ENCODE measurements around the gene NPM3. TPM values are rescaled to one million over a fixed set of nuclear protein-coding genes. Genes with fewer than 3 reads are reported as not detected.

Gene NPM3
- total RNA-seq, 6 experiments from 2014 or later = 4.7 to 31.8 (median 8.6) TPM

GRCh38 chr10:101807158-101807557, 23.9 kb upstream of the NPM3 start:
- WGBS (ENCODE audit: insufficient coverage, low coverage, low lambda C conversion rate, missing lambda C conversion rate) = 71% methylated on average over 1 of the region's 1 CpG
- H3K27me3 ChIP-seq = no peaks in the 10 kb centered on the region
- TF ChIP-seq, protein P1, sequence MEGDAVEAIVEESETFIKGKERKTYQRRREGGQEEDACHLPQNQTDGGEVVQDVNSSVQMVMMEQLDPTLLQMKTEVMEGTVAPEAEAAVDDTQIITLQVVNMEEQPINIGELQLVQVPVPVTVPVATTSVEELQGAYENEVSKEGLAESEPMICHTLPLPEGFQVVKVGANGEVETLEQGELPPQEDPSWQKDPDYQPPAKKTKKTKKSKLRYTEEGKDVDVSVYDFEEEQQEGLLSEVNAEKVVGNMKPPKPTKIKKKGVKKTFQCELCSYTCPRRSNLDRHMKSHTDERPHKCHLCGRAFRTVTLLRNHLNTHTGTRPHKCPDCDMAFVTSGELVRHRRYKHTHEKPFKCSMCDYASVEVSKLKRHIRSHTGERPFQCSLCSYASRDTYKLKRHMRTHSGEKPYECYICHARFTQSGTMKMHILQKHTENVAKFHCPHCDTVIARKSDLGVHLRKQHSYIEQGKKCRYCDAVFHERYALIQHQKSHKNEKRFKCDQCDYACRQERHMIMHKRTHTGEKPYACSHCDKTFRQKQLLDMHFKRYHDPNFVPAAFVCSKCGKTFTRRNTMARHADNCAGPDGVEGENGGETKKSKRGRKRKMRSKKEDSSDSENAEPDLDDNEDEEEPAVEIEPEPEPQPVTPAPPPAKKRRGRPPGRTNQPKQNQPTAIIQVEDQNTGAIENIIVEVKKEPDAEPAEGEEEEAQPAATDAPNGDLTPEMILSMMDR (IDR thresholded peaks at IDR 0.05) = no peak
- no peak for TF ChIP-seq POLR2A (IDR thresholded peaks at IDR 0.05)
- no peaks in the 10 kb centered on the region for H3K4me1 ChIP-seq
- peaks cover 9 to 99% (median 41%) of the 10 kb centered on the region in 4 donors for H3K36me3 ChIP-seq
- intact Hi-C loops (cut with DNase I) = no loop called here
- no peaks in the 10 kb centered on the region for H3K9me3 ChIP-seq
- DNase-seq (no peak), ATAC-seq (no peak)
- no peak overlapping the region for H3K27ac ChIP-seq
- H3K4me3 ChIP-seq = no peak overlapping the region

DNA sequence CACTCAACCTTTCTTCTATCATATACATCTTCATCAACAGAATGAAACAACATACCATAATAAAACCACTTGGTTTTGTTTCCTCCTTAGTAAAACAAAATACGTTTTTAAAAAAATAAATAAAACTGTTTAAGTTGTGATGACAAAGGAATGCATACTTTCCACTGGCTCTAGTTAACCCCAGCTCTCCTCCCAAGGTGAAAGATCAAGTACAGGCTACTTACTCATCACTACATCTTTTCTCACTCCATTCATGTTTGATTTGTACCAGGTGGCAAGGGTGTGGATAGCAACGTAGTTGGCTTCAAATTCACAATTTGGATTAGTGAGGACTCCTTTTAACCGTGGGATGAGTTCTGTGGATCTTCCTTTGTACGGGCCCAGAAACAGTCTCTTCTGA, 20.3 kb upstream of the NPM3 start:
- 78% methylated on average over 4 of the region's 4 CpGs for WGBS (ENCODE audit: insufficient coverage, low coverage, low lambda C conversion rate, missing lambda C conversion rate)
- TF ChIP-seq, protein P1 (IDR thresholded peaks at IDR 0.05) = no peak
- TF ChIP-seq POLR2A (IDR thresholded peaks at IDR 0.05) = no peak
- intact Hi-C loops (cut with DNase I) = no loop called here
- Histone ChIP-seq H3K27me3 (no peaks in the 10 kb centered on the region), H3K36me3 (peaks cover 0 to 99% (median 49%) of the 10 kb centered on the region in 4 donors), H3K27ac (no peak overlapping the region), H3K4me3 (no peak overlapping the region), H3K9me3 (no peaks in the 10 kb centered on the region), H3K4me1 (no peaks in the 10 kb centered on the region)
- DNase-seq (no peak), ATAC-seq (no peak)

DNA sequence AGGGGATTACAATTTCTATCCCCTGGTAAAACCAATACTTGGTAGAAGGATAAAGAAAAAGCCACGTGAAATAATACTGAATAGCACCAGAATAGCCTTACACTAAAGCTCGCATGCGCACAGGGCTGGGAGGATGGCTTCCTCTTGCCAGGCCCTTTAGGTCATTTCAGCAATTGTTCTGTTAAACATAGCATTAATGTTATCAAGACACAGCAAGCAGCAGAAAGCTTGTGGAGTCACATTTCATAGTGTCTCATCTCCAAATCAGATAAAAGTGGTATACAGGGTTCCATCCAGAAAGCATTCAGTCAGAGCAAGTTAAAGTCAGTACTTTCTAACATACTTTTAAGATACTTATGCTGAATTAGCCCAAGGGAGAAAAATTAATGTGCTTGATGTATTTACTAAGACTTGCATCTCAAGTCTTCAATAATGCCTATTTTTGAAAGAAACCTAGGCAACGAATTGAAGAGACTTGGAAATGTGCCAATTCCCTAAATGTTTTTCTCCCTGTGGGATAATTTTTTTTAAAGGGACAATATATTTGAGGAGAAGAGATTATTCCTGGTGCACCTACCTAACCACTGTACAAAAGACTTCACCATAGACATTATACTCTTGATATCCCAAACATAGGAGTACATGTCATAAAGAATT, 14.3 kb upstream of the NPM3 start:
- WGBS (ENCODE audit: insufficient coverage, low coverage, low lambda C conversion rate, missing lambda C conversion rate) = 63% methylated on average over 4 of the region's 4 CpGs
- H3K27me3 ChIP-seq = no peaks in the 10 kb centered on the region
- no peaks in the 10 kb centered on the region for H3K4me1 ChIP-seq
- H3K9me3 ChIP-seq = no peaks in the 10 kb centered on the region
- no peak overlapping the region for H3K4me3 ChIP-seq
- intact Hi-C loops (cut with DNase I) = no loop called here
- TF ChIP-seq, protein P1 (IDR thresholded peaks at IDR 0.05) = no peak
- TF ChIP-seq POLR2A (IDR thresholded peaks at IDR 0.05) = no peak
- ATAC-seq (no peak), DNase-seq (no peak)
- peaks cover 6 to 100% (median 58%) of the 10 kb centered on the region in 4 donors for H3K36me3 ChIP-seq
- no peak overlapping the region for H3K27ac ChIP-seq

DNA sequence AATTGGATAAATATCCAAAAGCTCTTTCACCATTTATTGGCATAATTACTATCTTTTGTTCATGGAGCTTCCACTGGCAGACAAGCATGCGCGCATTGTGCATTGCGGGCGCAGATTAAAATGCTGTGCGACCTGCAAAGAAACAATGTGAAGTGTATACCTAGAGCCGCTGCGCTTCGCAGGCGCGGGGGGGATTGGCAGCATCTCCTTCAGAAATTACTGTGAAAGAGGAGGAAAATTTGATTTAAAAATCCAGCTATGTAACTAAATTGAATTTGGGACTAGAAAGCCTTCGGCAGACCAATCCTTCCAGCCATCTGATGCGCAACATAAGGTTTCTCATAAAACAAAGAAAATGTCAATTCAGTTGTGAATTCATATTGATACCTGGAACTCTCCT, 10.3 kb upstream of the NPM3 start:
- DNase-seq (no peak), ATAC-seq (no peak)
- 98% methylated on average over 11 of the region's 12 CpGs for WGBS (ENCODE audit: insufficient coverage, low coverage, low lambda C conversion rate, missing lambda C conversion rate)
- TF ChIP-seq, protein P1 (IDR thresholded peaks at IDR 0.05) = no peak
- no peak for TF ChIP-seq POLR2A (IDR thresholded peaks at IDR 0.05)
- H3K36me3 ChIP-seq = peaks cover 20 to 100% (median 61%) of the 10 kb centered on the region in 4 donors
- H3K4me1 ChIP-seq = no peaks in the 10 kb centered on the region
- no peaks in the 10 kb centered on the region for H3K27me3 ChIP-seq
- no peak overlapping the region for H3K4me3 ChIP-seq
- no peak overlapping the region for H3K27ac ChIP-seq
- intact Hi-C loops (cut with DNase I) = no loop called here
- no peaks in the 10 kb centered on the region for H3K9me3 ChIP-seq
